ENCODE data around the gene BCAR3.

Gene BCAR3

DNA sequence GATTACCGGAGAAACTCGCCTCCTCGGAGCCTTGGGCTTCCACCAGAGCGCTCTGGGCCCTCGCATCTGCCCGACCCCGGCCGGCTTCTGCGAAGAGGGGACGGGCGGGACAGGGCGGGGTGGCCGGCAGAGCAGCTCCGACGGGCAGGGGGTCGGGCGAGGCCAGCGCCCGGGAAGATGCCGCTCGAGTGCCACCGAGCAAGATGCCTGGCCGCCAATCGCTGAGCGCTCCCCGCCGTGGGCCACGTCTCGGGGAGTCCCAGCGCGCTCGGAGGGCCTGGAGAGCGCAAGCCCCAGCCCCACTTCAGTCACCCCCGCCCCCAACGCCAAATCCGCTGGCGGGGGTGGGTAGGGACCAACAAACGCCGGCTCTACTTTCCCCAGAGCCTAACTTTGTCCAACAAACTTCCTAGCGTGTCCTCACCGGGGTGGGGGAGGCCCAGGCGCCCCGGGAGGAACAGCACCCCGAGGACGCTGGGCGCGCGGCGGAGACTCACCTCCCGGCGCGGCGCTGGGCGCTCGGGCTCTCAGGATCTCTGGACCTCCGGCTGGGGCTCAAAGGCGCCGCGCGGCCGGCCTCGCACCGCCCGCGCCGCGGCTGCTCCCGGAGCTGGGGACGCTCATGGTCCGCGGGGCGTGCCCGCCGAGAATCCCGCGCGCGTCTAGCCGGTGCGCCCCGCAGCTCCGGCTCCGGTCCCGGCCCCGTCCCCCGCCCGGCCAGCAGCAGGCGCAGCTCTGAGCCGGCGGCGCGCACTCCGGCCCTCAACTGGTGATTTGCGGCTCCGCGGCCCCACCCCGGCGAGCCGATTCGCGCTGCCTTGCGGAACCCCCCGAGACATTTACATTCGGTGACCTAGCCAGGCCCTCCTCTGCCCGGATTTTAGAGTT lies at the start of gene BCAR3:
Gene BCAR3, minus strand, starts transcription at position 737 of the 888 bp plus-strand sequence. CDS start 6,907 bp downstream, outside the sequence.
- no peak for DNase-seq

DNA sequence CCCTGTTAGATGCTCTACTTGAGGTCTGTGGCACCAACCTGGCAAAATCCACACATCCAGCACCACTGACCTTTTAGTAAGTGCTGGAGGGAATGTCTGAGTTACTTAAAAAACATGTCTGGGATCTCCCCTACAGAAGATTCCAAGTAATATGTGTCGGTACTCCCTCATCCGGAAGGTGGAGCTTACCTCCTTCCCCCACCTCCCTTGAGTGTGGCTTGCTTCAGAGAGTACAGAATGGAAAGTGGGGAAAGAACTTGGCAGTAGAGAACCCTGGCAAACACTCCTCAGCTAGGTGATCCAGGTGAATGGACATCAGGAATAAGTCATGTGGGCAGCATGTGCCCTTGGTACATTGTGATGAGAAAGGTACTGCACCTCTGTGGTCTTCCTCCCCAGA lies 49.0 kb upstream of the BCAR3 start:
- no peak for DNase-seq

DNA sequence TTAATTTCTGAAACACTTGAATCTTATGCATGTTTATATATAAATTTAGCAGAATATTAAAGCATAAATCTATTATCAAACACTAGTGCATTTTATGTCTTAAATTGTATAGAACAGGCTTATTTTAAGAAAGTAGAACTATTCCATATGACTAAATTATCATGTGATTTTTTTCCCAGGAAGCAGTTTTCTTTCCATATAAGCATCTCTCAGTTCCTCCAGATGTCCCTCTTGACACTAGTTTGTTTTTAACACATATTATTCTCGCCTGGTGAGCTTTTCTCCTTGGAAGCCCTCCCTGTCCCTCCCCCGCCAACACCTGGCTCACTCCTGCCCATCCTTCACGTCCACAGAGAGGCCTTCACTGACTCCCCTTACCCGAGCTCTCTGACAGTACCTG lies 48.3 kb upstream of the BCAR3 start:
- no peak for DNase-seq

DNA sequence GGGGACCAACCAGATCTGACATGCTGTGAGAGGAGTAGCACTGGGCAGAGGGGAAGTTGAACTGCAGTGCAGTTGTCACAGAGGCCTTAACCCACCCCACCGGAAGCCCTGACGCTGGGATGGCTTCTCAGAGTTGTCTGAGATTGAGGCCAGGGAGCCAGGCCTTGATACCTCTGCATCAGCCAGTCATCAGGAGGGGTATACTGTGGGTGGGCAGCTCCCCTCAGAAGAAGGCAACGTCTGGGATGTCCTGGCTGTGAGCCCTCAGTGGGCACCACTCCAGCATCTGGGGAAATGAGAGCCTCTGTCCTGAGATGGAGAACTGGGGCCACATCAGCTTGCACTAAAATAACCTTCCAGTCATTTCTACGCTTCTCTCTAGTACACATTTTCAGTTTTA lies 47.9 kb upstream of the BCAR3 start:
- DNase-seq: no peak

DNA sequence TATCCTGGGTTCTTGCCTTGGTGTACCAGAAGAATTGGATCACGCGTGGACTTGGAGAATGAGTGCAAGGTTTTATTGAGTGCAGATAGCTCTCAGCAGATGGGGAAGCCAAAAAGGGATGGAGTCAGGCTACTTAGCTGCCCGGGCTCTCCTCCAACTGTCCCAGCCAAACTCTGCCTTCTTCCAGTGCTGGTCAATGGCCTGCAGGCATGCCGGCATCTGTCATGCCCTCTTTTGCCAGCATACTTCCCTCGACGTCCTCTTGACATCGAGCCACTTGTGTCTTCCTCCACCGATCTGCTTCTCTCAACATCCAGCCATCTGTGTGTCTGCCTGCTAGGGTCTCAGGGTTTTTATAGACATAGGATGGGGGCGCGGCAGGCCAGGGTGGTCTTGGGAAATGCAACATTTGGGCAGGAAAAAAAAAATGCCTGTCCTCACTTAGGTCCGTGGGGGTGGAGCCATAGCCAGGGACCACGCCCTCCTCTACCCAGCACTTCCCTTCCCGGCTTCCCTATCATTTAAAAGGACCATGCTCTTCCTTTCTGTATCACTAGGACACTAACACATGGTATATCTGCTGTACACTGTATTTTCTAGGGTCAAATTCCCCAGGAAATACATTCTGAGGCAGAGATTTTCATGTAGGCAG lies 47.0 kb upstream of the BCAR3 start:
- DNase-seq: no peak

DNA sequence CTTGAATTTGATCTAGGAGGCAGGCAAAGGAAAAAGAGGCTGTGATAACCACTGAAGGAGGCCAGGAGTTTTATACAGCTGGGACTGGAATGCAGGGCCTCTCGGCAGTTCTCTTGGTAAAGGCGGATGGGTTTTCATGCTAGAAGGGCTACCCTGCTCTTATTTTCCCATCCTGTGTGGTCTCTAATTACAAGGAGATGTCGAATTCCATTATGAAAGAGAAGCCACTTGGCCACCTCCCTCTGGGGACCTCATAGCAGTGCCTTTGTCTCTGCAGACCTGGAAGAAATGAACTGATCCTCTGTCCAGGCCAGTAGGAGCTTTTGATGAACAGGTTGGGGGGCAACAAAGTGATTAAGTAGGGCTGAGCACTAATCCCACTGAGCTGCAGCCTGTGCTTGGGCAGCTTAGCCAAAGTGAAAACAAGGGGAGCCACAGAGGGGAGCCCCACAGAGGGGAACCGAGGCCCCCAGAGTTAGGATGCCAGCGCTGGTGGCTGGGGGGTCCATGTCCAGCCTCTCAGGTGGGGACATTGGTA lies 42.2 kb upstream of the BCAR3 start:
- DNase-seq: no peak

DNA sequence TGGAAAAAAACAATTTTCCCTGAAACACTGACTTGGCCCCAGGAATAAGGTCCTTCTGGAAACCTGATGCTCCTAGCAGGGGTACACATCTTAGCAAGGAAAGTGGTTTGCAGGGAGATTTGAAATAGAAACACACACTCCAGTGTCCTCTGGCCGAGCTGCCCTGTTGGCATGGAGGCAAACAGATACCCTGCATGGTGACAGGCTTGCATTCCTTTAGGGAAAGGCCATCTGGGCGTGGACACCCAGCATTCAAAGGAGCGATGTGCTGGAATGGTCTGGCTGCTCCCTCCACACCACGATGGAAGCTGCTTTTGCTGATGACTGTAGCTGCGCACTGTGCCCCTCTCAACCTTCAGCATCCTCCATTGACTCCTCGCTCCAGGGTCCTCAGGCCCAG lies 41.5 kb upstream of the BCAR3 start:
- DNase-seq: no peak

DNA sequence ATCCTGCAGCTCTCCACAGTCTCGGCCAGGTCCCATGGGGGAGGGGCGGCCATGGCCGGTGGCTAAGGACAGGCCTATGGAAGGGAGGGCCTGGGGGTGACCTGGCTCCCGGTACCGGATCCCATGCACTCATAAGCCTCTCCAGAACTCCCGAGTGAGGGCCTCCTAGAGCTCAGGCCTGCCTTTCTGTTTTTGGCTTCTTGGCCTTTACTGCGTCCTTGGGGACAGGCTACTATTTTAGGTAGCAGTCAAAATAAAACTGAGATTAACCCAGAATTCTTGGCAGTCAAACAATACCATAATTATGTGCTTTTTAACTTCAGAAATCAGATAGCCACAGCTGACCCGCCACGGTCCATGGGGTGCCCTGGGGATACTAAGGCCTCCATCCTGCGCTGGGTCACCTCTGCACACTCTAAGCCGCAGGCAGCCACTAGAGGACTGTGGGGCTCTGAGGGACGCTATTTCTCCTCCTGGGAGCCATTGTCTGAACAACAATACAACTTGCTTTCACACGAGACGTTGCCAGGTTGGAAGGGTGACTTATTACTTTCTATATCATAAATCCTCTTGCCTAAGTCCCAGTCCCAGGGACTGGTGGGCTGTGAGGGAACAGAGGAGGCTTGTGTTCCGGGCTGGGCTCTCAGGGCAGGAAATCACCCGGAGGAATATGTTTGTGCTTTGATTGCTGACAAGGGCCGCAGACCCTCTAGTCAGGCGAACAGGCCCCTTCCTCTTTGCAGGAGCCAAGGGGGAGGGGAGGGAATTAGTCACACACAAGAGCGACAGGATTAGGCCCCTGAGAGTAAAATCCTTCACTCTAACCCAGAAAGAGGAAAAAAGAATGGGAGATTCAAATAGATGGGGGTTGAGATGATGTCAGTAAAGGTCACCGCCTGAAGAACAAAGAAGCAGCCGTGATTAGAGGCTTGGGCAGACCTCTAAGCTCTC lies 40.7 kb upstream of the BCAR3 start:
- DNase-seq: no peak

DNA sequence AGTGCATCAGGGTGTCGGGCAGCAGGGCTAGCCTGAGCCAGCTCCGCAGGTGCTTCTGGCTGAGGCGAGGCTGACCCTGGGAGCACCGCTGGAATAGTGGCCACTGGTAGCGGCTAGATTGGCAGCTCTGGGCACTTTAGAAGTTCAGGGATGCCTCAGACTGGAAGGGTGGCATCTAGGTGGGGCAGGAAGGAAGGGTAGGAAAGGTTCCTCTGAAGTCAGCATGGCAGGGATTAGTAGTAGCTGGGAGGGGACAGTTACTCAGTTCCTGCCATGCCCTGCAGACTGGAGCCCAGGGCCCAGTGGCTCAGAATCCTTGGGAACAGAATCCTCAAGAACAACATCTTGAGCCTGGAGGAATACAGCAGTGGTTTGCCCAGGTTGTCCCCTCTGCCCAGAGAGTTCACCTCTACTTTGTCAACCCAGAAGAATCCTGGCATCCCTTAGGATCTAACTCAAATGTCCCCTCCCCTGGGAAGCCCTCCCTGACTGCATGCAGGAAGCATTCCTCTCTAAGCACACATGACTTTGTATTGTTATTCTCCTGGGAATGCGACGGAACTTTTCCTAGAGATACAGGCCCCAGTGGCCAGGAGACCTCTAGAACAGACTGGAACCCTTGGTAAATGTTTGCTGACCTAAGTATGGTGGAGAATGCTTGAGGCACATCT lies 39.5 kb upstream of the BCAR3 start:
- no peak for DNase-seq

DNA sequence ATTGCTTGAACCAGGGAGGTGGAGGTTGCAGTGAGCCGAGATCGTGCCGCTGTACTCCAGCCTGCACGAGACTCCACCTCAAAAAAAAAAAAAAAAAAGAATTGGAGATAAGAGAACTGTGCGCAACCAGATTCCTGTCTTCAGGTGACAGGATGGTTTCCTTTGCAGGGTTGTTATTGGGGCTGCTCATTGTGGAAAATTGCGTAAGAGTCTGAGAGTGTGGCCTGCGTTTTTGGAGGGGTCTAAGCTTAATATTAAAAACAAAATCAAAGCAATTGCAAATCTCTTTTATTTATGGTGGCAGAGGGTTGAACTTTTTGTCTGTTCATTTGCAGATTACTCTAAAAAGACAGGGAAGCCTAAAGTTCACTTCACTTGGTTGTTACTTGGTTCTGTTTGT lies 36.0 kb upstream of the BCAR3 start:
- DNase-seq: no peak

DNA sequence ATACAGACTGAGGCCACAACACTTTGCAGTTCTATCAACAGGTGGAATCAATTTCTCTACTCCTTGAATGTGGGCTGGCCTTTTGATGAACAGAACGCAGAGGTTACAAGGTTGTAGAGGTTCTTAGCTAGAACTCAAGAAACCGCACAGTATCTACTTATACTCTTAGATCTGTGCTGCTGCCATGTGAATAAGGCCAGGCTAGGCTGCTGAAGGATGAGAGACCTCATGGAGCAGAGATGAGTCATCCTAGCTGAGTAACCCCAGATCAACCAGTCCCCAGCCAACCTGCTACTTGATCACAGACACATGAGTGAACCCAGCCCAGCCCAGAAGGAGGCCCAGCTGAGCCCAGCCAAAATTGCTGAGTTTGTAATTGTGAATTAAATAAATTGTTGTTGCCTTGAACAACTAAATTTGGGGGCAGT lies 35.3 kb upstream of the BCAR3 start:
- no peak for DNase-seq

DNA sequence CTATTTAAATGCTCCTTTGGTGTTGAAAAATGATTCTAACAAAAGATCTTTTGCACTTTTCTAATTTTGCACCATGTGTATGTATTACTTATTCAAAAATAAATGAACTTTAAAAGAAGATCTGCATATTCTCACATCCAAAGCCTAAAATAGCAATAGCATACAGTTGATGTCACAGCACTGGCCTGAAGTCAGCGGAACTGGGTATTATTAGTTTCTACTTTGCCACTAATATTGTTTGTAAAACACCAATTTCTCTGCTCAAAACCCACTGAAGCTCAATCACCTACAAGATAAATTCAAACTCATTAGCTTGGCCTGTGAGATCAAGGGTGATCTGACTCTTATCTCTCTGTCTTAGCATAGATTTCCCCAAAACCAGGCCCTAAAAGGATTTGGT lies 34.5 kb upstream of the BCAR3 start:
- DNase-seq: no peak

DNA sequence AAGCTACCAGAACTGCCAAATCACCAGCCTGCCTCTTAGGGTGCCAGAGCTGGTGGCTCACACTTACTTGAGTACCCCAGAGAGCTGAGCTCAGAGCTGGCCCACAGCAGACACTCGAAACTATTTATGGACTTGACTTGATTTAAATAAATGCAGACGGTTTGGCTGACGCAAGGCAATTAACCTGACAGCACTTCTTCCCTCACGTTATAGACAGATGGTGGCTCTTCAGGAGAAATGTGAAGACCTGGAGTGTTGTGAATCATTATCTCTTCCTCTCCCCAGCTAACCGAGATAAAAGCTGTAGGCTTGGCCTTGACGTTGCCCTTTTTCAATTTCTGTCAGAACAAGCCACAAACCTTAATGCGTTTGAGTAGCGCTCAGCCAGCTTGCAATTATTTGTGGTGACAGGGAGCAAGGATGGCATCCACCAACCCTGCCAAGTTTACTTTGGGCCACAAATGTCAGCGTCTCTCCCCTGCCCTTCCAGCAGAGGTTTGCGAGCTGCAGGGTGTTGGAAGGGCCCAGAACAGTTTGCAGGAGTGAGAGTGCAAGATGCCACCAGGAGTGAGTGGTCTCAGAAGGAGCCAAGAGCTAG lies 34.0 kb upstream of the BCAR3 start:
- DNase-seq: no peak

DNA sequence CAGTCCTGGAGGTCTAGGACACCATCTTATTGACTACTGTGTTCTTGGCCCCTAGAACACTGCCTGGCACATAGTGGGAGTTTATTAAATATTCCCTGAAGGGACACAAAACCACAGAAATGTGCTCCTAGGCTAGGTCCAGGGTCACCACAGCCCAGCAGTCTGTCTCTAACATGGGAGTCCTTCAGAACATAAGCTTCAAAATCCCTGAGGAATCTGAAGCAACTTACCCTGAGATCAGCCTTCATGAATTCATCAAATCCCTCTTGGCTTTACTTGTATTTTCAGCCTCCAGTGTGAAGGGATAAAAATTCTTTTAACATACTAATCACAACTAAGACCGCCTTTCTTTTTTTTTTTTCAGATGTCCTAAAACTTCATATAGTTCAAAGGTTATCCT lies 32.7 kb upstream of the BCAR3 start:
- DNase-seq: no peak

DNA sequence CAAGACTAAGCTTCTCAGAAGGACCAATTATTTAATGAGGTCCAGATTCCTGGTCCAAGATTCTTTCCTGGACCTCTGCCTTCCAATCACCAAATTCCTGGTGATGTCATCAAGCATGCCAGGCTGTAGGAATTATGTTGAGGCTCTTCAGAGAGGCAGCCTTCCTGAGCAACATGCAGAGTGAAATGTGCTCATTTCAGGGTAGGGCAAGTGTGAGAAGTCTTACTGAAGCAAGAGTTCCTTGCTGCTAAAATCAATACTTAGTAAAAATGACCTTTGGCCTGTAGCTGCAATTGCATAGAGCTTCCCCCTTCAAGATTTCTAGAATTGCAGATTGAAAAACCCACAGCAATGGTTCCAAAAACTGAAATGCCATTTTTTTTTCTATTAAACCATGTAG lies 31.7 kb upstream of the BCAR3 start:
- no peak for DNase-seq

DNA sequence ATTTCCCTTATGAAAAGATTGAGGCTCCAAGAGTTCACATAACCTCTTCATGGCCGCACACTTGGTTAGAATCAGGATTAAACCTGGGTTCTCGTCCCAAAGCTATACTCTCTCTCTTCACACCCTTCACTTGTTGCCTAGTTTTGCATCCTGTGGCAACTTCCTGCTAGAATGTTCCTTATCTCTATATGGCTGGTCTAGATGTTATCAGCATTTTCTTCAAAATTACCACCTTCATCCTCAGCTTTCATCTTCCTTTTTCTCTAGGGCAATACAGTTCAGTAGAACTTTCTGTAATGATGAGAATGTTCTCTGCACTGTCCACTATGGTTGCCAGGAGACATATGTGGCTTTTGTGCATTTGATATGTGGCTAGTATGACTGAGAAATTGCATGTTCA lies 31.1 kb upstream of the BCAR3 start:
- DNase-seq: no peak

DNA sequence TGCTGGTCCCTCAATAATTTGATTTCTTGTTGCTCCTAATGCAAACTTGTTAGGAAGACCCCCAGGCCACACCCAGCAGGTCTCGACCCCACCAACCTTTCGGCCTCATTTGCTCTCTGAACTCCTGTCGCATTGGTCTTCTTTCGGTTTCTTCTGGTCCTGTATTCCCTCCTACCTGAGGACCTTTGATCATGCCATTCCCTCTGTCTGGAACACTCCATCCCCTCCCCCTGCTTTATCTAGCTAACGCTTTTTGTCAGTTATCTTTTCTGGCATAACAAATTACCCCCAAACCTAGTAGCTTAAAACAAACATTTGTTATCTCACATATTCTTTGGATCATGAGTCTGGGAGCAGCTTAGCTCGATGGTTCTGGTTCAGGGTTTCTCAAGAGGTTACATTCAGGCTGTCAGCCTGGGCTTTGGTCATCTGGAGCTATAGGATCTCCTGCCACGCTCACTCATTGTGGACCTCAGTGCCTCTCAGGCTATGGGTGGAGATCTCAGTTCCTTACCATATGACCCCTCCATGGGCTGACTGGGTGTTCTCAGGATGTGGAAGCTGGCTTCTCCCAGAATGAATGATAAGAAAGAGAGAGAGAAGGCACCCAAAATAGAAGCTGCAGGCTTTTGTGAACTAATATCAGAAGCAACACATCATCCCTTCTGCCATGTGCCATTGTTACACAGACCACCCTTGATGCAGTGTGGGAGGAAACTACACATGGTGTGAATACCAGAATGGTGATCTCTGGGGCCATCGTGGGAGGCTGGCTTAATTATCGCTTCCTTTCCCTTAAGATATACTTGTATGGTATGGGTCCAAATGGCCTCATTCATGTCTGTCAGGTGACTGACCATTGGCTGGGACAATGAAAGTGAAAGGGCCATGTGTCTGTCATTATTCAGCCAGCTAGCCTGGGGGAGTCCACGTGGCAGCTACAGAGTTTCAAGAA lies 29.1 kb upstream of the BCAR3 start:
- DNase-seq: no peak

DNA sequence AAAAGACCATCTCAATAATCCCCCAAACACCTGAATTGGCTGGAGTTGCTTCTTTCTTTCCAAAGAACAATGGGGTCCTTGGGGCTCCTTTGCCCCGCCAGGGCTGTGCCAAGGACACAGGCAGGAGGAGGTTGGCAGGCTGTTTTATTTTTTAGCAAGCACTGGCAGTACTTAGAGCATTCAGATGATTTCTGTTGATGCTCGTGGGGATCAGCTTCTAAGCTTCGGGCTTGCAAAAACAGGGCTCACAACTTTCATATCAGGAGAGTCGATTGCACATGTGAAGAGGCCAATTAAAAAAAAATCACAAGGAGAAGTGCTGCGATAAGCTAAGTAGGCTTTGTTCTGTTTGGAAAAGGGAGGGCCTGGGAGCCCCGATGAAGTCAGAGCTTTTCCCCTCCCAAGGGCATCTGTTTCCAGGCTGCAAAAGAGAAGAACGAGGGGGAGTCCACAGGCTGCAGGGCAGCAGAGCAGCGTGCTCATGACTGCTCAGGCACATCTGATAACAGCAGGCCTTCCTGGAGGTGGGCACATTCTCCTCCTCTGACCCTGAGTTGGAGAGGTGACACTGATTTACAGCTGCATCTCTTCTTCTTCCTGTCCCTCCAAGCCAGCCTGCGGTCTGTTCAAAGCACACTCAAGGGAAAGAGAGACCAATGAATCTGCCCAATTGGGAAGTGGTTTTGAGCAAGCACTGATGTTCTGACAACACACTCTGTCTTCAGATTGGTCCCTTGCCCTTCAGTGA lies 27.3 kb upstream of the BCAR3 start:
- no peak for DNase-seq

DNA sequence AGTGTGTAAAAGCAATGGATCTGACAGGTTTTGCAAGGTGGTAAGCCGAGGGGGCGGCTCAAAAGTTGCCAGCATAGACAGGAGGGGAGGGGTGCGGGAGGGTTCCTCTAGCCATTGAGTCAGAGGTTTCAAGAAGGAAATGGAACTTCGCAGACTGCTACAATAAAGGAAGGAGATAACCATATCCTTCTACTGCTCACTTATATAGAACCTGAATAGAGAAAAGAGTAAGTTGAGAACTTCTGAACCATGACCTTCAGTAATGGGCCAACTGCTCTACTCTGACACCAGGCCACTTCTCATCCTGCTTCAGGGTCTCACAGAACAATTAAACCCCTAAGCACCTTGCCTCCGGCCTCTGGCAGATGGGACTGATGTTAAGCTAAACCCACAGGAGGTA lies 26.3 kb upstream of the BCAR3 start:
- DNase-seq: no peak

DNA sequence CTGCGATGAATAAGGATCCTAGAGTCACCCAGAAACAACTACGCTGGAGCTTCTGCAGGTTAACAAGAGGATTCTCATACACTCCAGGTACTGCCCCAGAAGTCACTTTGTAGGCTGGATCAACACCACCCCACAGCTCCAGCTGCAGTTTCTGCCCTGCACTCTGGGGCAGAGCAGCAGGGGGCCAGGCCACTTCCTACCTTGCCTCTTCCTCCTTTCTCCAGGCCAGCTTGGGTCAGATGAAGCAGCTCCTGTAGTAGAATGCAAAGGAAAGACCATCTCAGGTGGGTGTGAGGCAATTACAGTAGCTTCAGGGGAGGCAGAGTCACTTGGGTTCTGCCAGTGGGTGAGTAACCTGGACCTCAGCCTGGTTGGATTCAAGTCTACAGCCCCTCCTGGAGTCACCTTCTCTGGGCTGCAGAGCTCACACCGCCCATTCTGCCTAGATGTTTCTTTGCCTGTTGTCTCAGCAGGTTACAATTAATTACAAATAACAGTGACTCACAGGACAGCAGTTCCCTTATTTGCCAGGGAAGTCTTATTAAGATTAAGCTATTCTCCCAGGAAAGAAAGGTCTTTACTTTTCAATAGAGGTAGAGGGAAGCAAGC lies 24.4 kb upstream of the BCAR3 start:
- DNase-seq: no peak

All from NCI-H526 treated with DMSO at 0.1 percent for 48 hours (cell line).